GM12878 (cell line): ENCODE results near the gene TAC3. TPM values are rescaled to one million over a fixed set of nuclear protein-coding genes. Genes with fewer than 3 reads are reported as not detected.
A peak's percentile ranks its signal among the peaks of the same experiment; 100 is the strongest.

Experiments used
- ASH2L ChIP-seq: fragments of 300-600, 200-600 bp; sonication (generic); IDR thresholded peaks from 2 replicates; pipeline ENCODE4 v1.6.1; 2017; ENCODE audit warnings: low read depth, mild to moderate bottlenecking, borderline replicate concordance
- CBFB ChIP-seq: IDR thresholded peaks from 2 replicates; pipeline ENCODE4 v1.6.1; 2016; ENCODE audit warnings: antibody characterized with exemption, low read depth
- CBX5 ChIP-seq: sonication (generic); IDR thresholded peaks from 2 replicates; pipeline ENCODE4 v1.6.1; 2016; ENCODE audit warnings: low read depth, moderate library complexity, mild to moderate bottlenecking, inconsistent platforms
- HDAC2 ChIP-seq: fragments of 200-600 bp; sonication (generic); IDR thresholded peaks from 2 replicates; pipeline ENCODE4 v1.6.1; 2017
- JUNB ChIP-seq: IDR thresholded peaks from 2 replicates; pipeline ENCODE4 v1.6.1; 2016; ENCODE audit warnings: antibody characterized with exemption, mild to moderate bottlenecking
- JUND ChIP-seq: IDR thresholded peaks from 2 replicates; pipeline ENCODE4 v1.6.1; 2012; ENCODE audit warnings: low read depth, mild to moderate bottlenecking, low read length, improper control_type of control experiment, moderate library complexity
- MTA3 ChIP-seq: IDR thresholded peaks from 2 replicates; pipeline ENCODE4 v1.6.1; 2012; ENCODE audit warnings: low read length, inconsistent platforms, borderline replicate concordance
- MYB ChIP-seq: fragments of 150-350 bp; IDR thresholded peaks from 2 replicates; pipeline ENCODE4 v1.6.1; 2014; ENCODE audit warnings: mild to moderate bottlenecking, low read depth, low read length, borderline replicate concordance
- NFIC ChIP-seq: IDR thresholded peaks from 2 replicates; pipeline ENCODE4 v1.6.1; 2012; ENCODE audit warnings: low read depth, mild to moderate bottlenecking, inconsistent platforms, low read length, moderate library complexity
- NFXL1 ChIP-seq: fragments of 450-650 bp; IDR thresholded peaks from 2 replicates; pipeline ENCODE4 v1.6.1; 2017; ENCODE audit warnings: antibody characterized with exemption, mild to moderate bottlenecking, borderline replicate concordance
- NFYB ChIP-seq: IDR thresholded peaks from 2 replicates; pipeline ENCODE4 v1.6.1; 2011; ENCODE audit warnings: low read depth, mild to moderate bottlenecking, low read length, improper control_type of control experiment, moderate library complexity; ENCODE audit not compliant: insufficient read depth
- NRF1 ChIP-seq: conservative IDR thresholded peaks from 2 replicates; pipeline ENCODE4 v1.6.1; 2011; ENCODE audit warnings: mild to moderate bottlenecking, low read depth, low read length, improper control_type of control experiment
- RCOR1 ChIP-seq: conservative IDR thresholded peaks from 2 replicates; pipeline ENCODE4 v1.6.1; 2012; ENCODE audit warnings: low read depth, low read length, improper control_type of control experiment
- SIX5 ChIP-seq: IDR thresholded peaks from 2 replicates; pipeline ENCODE4 v1.6.1; 2011; ENCODE audit warnings: mild to moderate bottlenecking, low read depth, low read length, moderate library complexity; ENCODE audit not compliant: severe bottlenecking
- SREBF2 ChIP-seq: IDR thresholded peaks from 2 replicates; pipeline ENCODE4 v1.6.1; 2012; ENCODE audit warnings: mild to moderate bottlenecking, low read length
- SUPT20H ChIP-seq: IDR thresholded peaks from 2 replicates; pipeline ENCODE4 v1.6.1; 2011; ENCODE audit warnings: low read depth, mild to moderate bottlenecking, low read length, moderate library complexity, borderline replicate concordance; ENCODE audit not compliant: control insufficient read depth
- WRNIP1 ChIP-seq: IDR thresholded peaks from 2 replicates; pipeline ENCODE4 v1.6.1; 2011; ENCODE audit warnings: low read depth, low read length, improper control_type of control experiment, borderline replicate concordance
- ZNF622 ChIP-seq: fragments of 450-650 bp; IDR thresholded peaks from 2 replicates; pipeline ENCODE4 v1.6.1; 2017; ENCODE audit warnings: mild to moderate bottlenecking, inconsistent platforms
- polyA plus RNA-seq, 11 experiments: library from polyadenylated mRNA; depleted of rRNA in 4 of 11; unstranded in 6 of 11; stranded (reverse) in 5 of 11; fragments of >200 nt; fragmentation: Nextera tagmentation in 4 of 11; fragmentation: Illumina TruSeq in 1 of 11; extraction: Ambion mirVana in 4 of 11; extraction: Trizol in 1 of 11; gene quantifications; 1 replicate in 1 of 11; 2 replicates in 10 of 11; pipeline versions ENCODE4 v1.2.1 to v1.2.3, GENCODE V29; 2011 to 2016; ENCODE audit warnings: inconsistent platforms in 2 of 11, missing spikeins in 2 of 11, low read depth in 1 of 11
- total RNA-seq, 4 experiments: library from RNA; depleted of rRNA in 3 of 4; stranded (reverse); fragments of >200 nt in 3 of 4; fragmentation: Illumina TruSeq in 1 of 4; extraction: Trizol in 1 of 4; gene quantifications; 2 replicates each; pipeline versions ENCODE4 v1.2.1 to v1.2.3, GENCODE V29; 2013 to 2021
- TF ChIP-seq, protein P1 (sequence below): fragments of 450-650 bp; IDR thresholded peaks from 2 replicates; pipeline ENCODE4 v1.6.1; 2014; ENCODE audit warnings: mild to moderate bottlenecking
- TF ChIP-seq, protein P2 (sequence below): IDR thresholded peaks from 2 replicates; pipeline ENCODE4 v1.6.1; 2012; ENCODE audit warnings: low read length, inconsistent platforms
- TF ChIP-seq, protein P3 (sequence below): fragments of 150-350 bp; IDR thresholded peaks from 2 replicates; pipeline ENCODE4 v1.6.1; 2016; ENCODE audit warnings: low read depth, low read length
- TF ChIP-seq, protein P4 (sequence below): fragments of 450-650 bp; IDR thresholded peaks from 2 replicates; pipeline ENCODE4 v1.6.1; 2017; ENCODE audit warnings: borderline replicate concordance
- TF ChIP-seq, protein P5 (sequence below): IDR thresholded peaks from 2 replicates; pipeline ENCODE4 v1.6.1; 2011; ENCODE audit warnings: borderline replicate concordance, low read depth, mild to moderate bottlenecking, moderate library complexity, mixed read lengths, low read length; ENCODE audit not compliant: insufficient read depth; ENCODE audit errors: extremely low read length

TAC3 gene
- total and polyA plus RNA-seq, 10 of the 15 experiments (the other 5 are each of a cell fraction or from before 2014, with no cell fraction given) = 0.11 to 0.18 (median 0.13) TPM; not detected in 7

DNA sequence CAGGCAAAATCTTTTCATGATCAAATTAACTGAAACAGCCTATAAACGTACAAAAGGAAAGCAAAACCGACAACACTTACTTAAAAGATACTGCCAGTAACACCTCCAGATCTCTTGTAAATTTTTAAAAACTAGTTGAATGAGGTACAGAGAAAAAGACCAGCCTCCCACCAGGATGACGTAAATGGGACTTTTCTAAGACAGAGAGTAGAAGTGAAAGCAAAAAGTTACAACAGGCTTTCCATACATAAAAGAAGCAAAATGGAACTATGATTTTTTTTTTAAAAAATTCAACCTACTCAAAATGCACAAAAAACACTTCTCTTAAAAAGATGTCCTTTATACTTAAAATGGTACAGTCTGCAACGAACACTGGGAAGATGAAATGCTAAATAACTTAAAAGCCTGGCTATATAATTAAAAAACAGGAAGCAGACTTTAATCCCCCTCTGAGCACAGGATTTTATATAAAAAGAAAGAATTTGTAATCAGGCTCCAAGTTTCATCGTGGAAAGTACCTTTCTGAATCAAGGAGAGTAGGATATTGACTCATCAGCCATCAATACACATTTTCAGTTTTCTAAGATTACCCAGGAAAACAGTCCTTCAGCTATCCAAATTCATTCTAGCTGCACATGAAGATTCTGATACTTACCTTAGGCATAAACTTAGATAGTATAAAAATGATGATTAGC is 47.8 kb upstream of the TAC3 start (continued):
- TF ChIP-seq SUPT20H (no peak), NFIC (peak; percentile 43; the same call in 1 of the 2 replicates), SREBF2 (no peak), NFYB (no peak), SIX5 (no peak), MYB (no peak), JUNB (peak; percentile 29; the same call in 1 of the 2 replicates), JUND (no peak), NRF1 (no peak), RCOR1 (no peak), CBFB (no peak), MTA3 (no peak), CBX5 (no peak), NFXL1 (no peak), ZNF622 (no peak), WRNIP1 (no peak), HDAC2 (no peak), ASH2L (no peak)
- TF ChIP-seq, protein P1, sequence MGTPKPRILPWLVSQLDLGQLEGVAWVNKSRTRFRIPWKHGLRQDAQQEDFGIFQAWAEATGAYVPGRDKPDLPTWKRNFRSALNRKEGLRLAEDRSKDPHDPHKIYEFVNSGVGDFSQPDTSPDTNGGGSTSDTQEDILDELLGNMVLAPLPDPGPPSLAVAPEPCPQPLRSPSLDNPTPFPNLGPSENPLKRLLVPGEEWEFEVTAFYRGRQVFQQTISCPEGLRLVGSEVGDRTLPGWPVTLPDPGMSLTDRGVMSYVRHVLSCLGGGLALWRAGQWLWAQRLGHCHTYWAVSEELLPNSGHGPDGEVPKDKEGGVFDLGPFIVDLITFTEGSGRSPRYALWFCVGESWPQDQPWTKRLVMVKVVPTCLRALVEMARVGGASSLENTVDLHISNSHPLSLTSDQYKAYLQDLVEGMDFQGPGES = no peak
- TF ChIP-seq, protein P2, sequence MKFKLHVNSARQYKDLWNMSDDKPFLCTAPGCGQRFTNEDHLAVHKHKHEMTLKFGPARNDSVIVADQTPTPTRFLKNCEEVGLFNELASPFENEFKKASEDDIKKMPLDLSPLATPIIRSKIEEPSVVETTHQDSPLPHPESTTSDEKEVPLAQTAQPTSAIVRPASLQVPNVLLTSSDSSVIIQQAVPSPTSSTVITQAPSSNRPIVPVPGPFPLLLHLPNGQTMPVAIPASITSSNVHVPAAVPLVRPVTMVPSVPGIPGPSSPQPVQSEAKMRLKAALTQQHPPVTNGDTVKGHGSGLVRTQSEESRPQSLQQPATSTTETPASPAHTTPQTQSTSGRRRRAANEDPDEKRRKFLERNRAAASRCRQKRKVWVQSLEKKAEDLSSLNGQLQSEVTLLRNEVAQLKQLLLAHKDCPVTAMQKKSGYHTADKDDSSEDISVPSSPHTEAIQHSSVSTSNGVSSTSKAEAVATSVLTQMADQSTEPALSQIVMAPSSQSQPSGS = peak; percentile 88
- TF ChIP-seq, protein P3, sequence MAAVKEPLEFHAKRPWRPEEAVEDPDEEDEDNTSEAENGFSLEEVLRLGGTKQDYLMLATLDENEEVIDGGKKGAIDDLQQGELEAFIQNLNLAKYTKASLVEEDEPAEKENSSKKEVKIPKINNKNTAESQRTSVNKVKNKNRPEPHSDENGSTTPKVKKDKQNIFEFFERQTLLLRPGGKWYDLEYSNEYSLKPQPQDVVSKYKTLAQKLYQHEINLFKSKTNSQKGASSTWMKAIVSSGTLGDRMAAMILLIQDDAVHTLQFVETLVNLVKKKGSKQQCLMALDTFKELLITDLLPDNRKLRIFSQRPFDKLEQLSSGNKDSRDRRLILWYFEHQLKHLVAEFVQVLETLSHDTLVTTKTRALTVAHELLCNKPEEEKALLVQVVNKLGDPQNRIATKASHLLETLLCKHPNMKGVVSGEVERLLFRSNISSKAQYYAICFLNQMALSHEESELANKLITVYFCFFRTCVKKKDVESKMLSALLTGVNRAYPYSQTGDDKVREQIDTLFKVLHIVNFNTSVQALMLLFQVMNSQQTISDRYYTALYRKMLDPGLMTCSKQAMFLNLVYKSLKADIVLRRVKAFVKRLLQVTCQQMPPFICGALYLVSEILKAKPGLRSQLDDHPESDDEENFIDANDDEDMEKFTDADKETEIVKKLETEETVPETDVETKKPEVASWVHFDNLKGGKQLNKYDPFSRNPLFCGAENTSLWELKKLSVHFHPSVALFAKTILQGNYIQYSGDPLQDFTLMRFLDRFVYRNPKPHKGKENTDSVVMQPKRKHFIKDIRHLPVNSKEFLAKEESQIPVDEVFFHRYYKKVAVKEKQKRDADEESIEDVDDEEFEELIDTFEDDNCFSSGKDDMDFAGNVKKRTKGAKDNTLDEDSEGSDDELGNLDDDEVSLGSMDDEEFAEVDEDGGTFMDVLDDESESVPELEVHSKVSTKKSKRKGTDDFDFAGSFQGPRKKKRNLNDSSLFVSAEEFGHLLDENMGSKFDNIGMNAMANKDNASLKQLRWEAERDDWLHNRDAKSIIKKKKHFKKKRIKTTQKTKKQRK = no peak
- TF ChIP-seq, protein P4, sequence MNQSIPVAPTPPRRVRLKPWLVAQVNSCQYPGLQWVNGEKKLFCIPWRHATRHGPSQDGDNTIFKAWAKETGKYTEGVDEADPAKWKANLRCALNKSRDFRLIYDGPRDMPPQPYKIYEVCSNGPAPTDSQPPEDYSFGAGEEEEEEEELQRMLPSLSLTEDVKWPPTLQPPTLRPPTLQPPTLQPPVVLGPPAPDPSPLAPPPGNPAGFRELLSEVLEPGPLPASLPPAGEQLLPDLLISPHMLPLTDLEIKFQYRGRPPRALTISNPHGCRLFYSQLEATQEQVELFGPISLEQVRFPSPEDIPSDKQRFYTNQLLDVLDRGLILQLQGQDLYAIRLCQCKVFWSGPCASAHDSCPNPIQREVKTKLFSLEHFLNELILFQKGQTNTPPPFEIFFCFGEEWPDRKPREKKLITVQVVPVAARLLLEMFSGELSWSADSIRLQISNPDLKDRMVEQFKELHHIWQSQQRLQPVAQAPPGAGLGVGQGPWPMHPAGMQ = no peak
- TF ChIP-seq, protein P5, sequence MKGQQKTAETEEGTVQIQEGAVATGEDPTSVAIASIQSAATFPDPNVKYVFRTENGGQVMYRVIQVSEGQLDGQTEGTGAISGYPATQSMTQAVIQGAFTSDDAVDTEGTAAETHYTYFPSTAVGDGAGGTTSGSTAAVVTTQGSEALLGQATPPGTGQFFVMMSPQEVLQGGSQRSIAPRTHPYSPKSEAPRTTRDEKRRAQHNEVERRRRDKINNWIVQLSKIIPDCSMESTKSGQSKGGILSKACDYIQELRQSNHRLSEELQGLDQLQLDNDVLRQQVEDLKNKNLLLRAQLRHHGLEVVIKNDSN = no peak
